Neural cell (in vitro differentiated cells): Measurements from ENCODE around the gene NHERF2. TPM values are rescaled to one million over a fixed set of nuclear protein-coding genes. Genes with fewer than 3 reads are reported as not detected.
A peak's percentile ranks its signal among the peaks of the same experiment; 100 is the strongest.

Experiments
- H2AFZ ChIP-seq: fragments of 200-600, 300-800 bp; sonication (generic), shearing (Covaris generic); 2 replicates; pipeline ENCODE4 v1.6.0; 2014; ENCODE audit warnings: low read depth, mild to moderate bottlenecking, antibody characterized with exemption, low read length, moderate library complexity
- H3F3A ChIP-seq: fragments of 200-600 bp; shearing (Covaris generic); 2 replicates; pipeline ENCODE4 v1.6.1; 2016; ENCODE audit warnings: mild to moderate bottlenecking, moderate library complexity, mixed read lengths, antibody characterized with exemption, low read length; ENCODE audit not compliant: insufficient read depth, poor library complexity, severe bottlenecking
- H3K27ac ChIP-seq: fragments of 200-600, 300-800 bp; sonication (generic), shearing (Covaris generic); 2 replicates; pipeline ENCODE4 v1.5.1; 2014; ENCODE audit warnings: mild to moderate bottlenecking, low read length, moderate library complexity
- H3K27me3 ChIP-seq: fragments of 300-800, 200-600 bp; sonication (generic), shearing (Covaris generic); 2 replicates; pipeline ENCODE4 v1.6.0; 2014; ENCODE audit warnings: mild to moderate bottlenecking, low read depth, low read length, moderate library complexity; ENCODE audit not compliant: insufficient read depth
- H3K36me3 ChIP-seq: fragments of 300-800, 200-600 bp; sonication (generic), shearing (Covaris generic); 2 replicates; pipeline ENCODE4 v1.5.1; 2014; ENCODE audit warnings: mild to moderate bottlenecking, antibody characterized with exemption, low read length, moderate library complexity; ENCODE audit not compliant: insufficient read depth
- H3K4me2 ChIP-seq: fragments of 300-800, 200-600 bp; sonication (generic), shearing (Covaris generic); 2 replicates; pipeline ENCODE4 v1.6.0; 2014; ENCODE audit warnings: mild to moderate bottlenecking, low read length
- H3K4me3 ChIP-seq: fragments of 300-800, 200-600 bp; sonication (generic), shearing (Covaris generic); 2 replicates; pipeline ENCODE4 v1.5.1; 2014; ENCODE audit warnings: mild to moderate bottlenecking, low read length, moderate library complexity
- H3K79me2 ChIP-seq: fragments of 200-600 bp; shearing (Covaris generic); replicated peaks from 2 replicates; pipeline ENCODE4 v1.6.0; 2014; ENCODE audit warnings: mild to moderate bottlenecking, low read length, moderate library complexity; ENCODE audit not compliant: insufficient read depth
- H3K9ac ChIP-seq: fragments of 300-800, 200-600 bp; sonication (generic), shearing (Covaris generic); 2 replicates; pipeline ENCODE4 v1.6.1; 2016; ENCODE audit warnings: mild to moderate bottlenecking, low read length, mixed read lengths
- H3K9me2 ChIP-seq: fragments of 200-600 bp; shearing (Covaris generic); 2 replicates; pipeline ENCODE4 v1.6.1; 2016; ENCODE audit warnings: mild to moderate bottlenecking, low read length, mixed read lengths; ENCODE audit not compliant: insufficient read depth
- H3K9me3 ChIP-seq: fragments of 200-600, 300-800 bp; sonication (generic), shearing (Covaris generic); 2 replicates; pipeline ENCODE4 v1.6.1; 2016; ENCODE audit warnings: mild to moderate bottlenecking, mixed run types, low read length, moderate library complexity, mixed read lengths
- H4K20me1 ChIP-seq: fragments of 200-600 bp; shearing (Covaris generic); 2 replicates; pipeline ENCODE4 v1.6.1; 2016; ENCODE audit warnings: mild to moderate bottlenecking, mixed run types; ENCODE audit not compliant: insufficient read depth
- CTCF ChIP-seq: fragments of 450-650 bp; IDR thresholded peaks from 2 replicates; pipeline ENCODE4 v1.5.1; 2014; ENCODE audit warnings: antibody characterized with exemption, mild to moderate bottlenecking, moderate library complexity; ENCODE audit not compliant: poor library complexity, severe bottlenecking
- EP300 ChIP-seq: fragments of 450-650 bp; conservative IDR thresholded peaks from 2 replicates; pipeline ENCODE4 v1.6.1; 2014; ENCODE audit warnings: antibody characterized with exemption, mild to moderate bottlenecking, moderate library complexity; ENCODE audit not compliant: poor library complexity, severe bottlenecking
- EZH2 ChIP-seq: fragments of 200-600, 300-800 bp; shearing (Covaris generic), sonication (generic); IDR thresholded peaks from 2 replicates; pipeline ENCODE4 v1.6.1; 2014; ENCODE audit warnings: antibody characterized with exemption, low read length, borderline replicate concordance, mild to moderate bottlenecking; ENCODE audit not compliant: insufficient read depth, poor library complexity, severe bottlenecking
- MXI1 ChIP-seq: fragments of 450-650 bp; conservative IDR thresholded peaks from 2 replicates; pipeline ENCODE4 v1.6.1; 2014; ENCODE audit warnings: antibody characterized with exemption, mild to moderate bottlenecking; ENCODE audit not compliant: poor library complexity, severe bottlenecking
- POLR2AphosphoS5 ChIP-seq: IDR thresholded peaks from 2 replicates; pipeline ENCODE4 v1.6.1; 2012
- RAD21 ChIP-seq: fragments of 450-650 bp; conservative IDR thresholded peaks from 2 replicates; pipeline ENCODE4 v1.6.1; 2014; ENCODE audit warnings: antibody characterized with exemption, mild to moderate bottlenecking, moderate library complexity
- REST ChIP-seq: IDR thresholded peaks from 2 replicates; pipeline ENCODE4 v1.6.1; 2012; ENCODE audit warnings: borderline replicate concordance
- SMC3 ChIP-seq: fragments of 450-650 bp; conservative IDR thresholded peaks from 2 replicates; pipeline ENCODE4 v1.6.1; 2014; ENCODE audit warnings: antibody characterized with exemption, mild to moderate bottlenecking, moderate library complexity; ENCODE audit not compliant: poor library complexity
- TAF1 ChIP-seq: IDR thresholded peaks from 2 replicates; pipeline ENCODE4 v1.6.1; 2012; ENCODE audit warnings: low read depth
- polyA minus RNA-seq: library from RNA; depleted of rRNA, polyadenylated mRNA; stranded (reverse); fragments of >200 nt; gene quantifications from 2 replicates; pipeline ENCODE4 v1.2.3, GENCODE V29; 2014
- polyA plus RNA-seq: library from polyadenylated mRNA; depleted of rRNA; stranded (reverse); fragments of >200 nt; gene quantifications from 2 replicates; pipeline ENCODE4 v1.2.3, GENCODE V29; 2014

The NHERF2 gene
- polyA plus RNA-seq (3.4 and 4.1 TPM in 2 replicates), polyA minus RNA-seq (2.8 and 5.4 TPM in 2 replicates)

- H3F3A ChIP-seq = no peaks in the 10 kb centered on the region
- no peak within 1 kb of the TSS for H3K4me2 ChIP-seq
- H3K9ac ChIP-seq = peak within 1 kb of the TSS; percentile 53
- H4K20me1 ChIP-seq = no peaks in the 10 kb centered on the region
- TF ChIP-seq TAF1 (no peak), REST (no peak), EZH2 (no peak), POLR2AphosphoS5 (no peak), EP300 (no peak), SMC3 (no peak), RAD21 (no peak), CTCF (no peak)
- H3K36me3 ChIP-seq = no peaks in the 10 kb centered on the region
- H3K27ac ChIP-seq = no peak within 1 kb of the TSS
- H3K4me3 ChIP-seq = peak within 1 kb of the TSS; percentile 63
- H3K79me2 ChIP-seq = no peaks in the 10 kb centered on the region
- H2AFZ ChIP-seq = no peak within 1 kb of the TSS
- H3K27me3 ChIP-seq = peaks cover 28% of the 10 kb centered on the region
- H3K9me3 ChIP-seq = no peaks in the 10 kb centered on the region
- no peaks in the 10 kb centered on the region for H3K9me2 ChIP-seq
Measured at GRCh38 chr16:2026461-2027023, at the start of gene NHERF2. Gene NHERF2 (plus strand): TSS chr16:2026902. CDS start chr16:2027006, 104 bp downstream.

- Histone ChIP-seq H3K9me3 (no peaks in the 10 kb centered on the region), H3K9me2 (no peaks in the 10 kb centered on the region), H3F3A (no peaks in the 10 kb centered on the region), H3K4me3 (no peak overlapping the region), H3K79me2 (peaks cover 5% of the 10 kb centered on the region), H2AFZ (no peak overlapping the region), H3K27ac (no peak overlapping the region), H3K27me3 (peaks cover 29% of the 10 kb centered on the region), H4K20me1 (no peaks in the 10 kb centered on the region), H3K4me2 (no peak overlapping the region), H3K36me3 (no peaks in the 10 kb centered on the region), H3K9ac (no peak overlapping the region)
- no peak for TF ChIP-seq REST
- no peak for TF ChIP-seq POLR2AphosphoS5
- no peak for TF ChIP-seq MXI1
- TF ChIP-seq SMC3 = no peak
- TF ChIP-seq EZH2 = no peak
- no peak for TF ChIP-seq RAD21
- no peak for TF ChIP-seq EP300
- TF ChIP-seq CTCF = no peak
- TF ChIP-seq TAF1 = no peak
Measured at GRCh38 chr16:1976951-1977874, 49.5 kb upstream of the NHERF2 start.
